Mucosa of rectum (tissue), 2 donors: Measurements from ENCODE around the gene NLRC5.

Experiments
- H3K27ac ChIP-seq, 2 donors: one replicate each; pipeline ENCODE4 v1.7.0; 2013; ENCODE audit warnings: inconsistent platforms in 2 of 2, low read depth in 2 of 2, low read length in 2 of 2
- H3K27me3 ChIP-seq, 2 donors: one replicate each; pipeline ENCODE4 v1.7.0; 2013; ENCODE audit warnings: low read length in 2 of 2; ENCODE audit not compliant: control insufficient read depth in 2 of 2, insufficient read depth in 2 of 2
- H3K36me3 ChIP-seq, 2 donors: one replicate each; pipeline ENCODE4 v1.7.0; 2013; ENCODE audit warnings: low read length in 2 of 2; ENCODE audit not compliant: control insufficient read depth in 2 of 2, insufficient read depth in 2 of 2
- H3K4me1 ChIP-seq, 2 donors: one replicate each; pipeline ENCODE4 v1.7.0; 2013; ENCODE audit warnings: low read length in 2 of 2, mild to moderate bottlenecking in 1 of 2; ENCODE audit not compliant: control insufficient read depth in 2 of 2, insufficient read depth in 2 of 2
- H3K4me3 ChIP-seq, 2 donors: one replicate each; pipeline ENCODE4 v1.7.0; 2013; ENCODE audit warnings: low read length in 2 of 2
- H3K9ac ChIP-seq, 2 donors: one replicate each; pipeline ENCODE4 v1.7.0; 2013; ENCODE audit warnings: low read length in 2 of 2, low read depth in 1 of 2, mild to moderate bottlenecking in 1 of 2
- H3K9me3 ChIP-seq, 2 donors: one replicate each; pipeline ENCODE4 v1.7.0; 2013; ENCODE audit warnings: low read length in 2 of 2; ENCODE audit not compliant: control insufficient read depth in 2 of 2
- donor health status: healthy.
- donor health status: Normal muscosa, but diverticular disease.

Gene NLRC5

GRCh38 chr16:57022445-57022844 is 33.1 kb downstream of the NLRC5 start:
- no peak overlapping the region for H3K4me3 ChIP-seq
- H3K36me3 ChIP-seq, result peaks cover 51 to 54% of the 10 kb centered on the region in 2 donors
- no peaks in the 10 kb centered on the region for H3K9me3 ChIP-seq
- no peaks in the 10 kb centered on the region for H3K27me3 ChIP-seq
- H3K4me1 ChIP-seq, result no peaks in the 10 kb centered on the region
- no peak overlapping the region for H3K9ac ChIP-seq
- H3K27ac ChIP-seq, result no peak overlapping the region

GRCh38 chr16:57023541-57024249 is 34.3 kb downstream of the NLRC5 start:
- peaks cover 43 to 44% of the 10 kb centered on the region in 2 donors for H3K36me3 ChIP-seq
- H3K9me3 ChIP-seq, result no peaks in the 10 kb centered on the region
- no peak overlapping the region for H3K9ac ChIP-seq
- no peaks in the 10 kb centered on the region for H3K4me1 ChIP-seq
- H3K4me3 ChIP-seq, result no peak overlapping the region
- no peaks in the 10 kb centered on the region for H3K27me3 ChIP-seq
- no peak overlapping the region for H3K27ac ChIP-seq

- Histone ChIP-seq H3K36me3 (peaks cover 36 to 37% of the 10 kb centered on the region in 2 donors), H3K9ac (no peak overlapping the region), H3K9me3 (no peaks in the 10 kb centered on the region), H3K4me3 (no peak overlapping the region), H3K4me1 (no peaks in the 10 kb centered on the region), H3K27ac (no peak overlapping the region), H3K27me3 (no peaks in the 10 kb centered on the region)
Measured at GRCh38 chr16:57024894-57025680, 35.7 kb downstream of the NLRC5 start.

GRCh38 chr16:57025941-57026777 is 36.8 kb downstream of the NLRC5 start:
- Histone ChIP-seq H3K9ac (no peak overlapping the region), H3K4me1 (no peaks in the 10 kb centered on the region), H3K4me3 (no peak overlapping the region), H3K27ac (no peak overlapping the region), H3K9me3 (no peaks in the 10 kb centered on the region), H3K36me3 (peaks cover 30 to 31% of the 10 kb centered on the region in 2 donors), H3K27me3 (no peaks in the 10 kb centered on the region)

- Histone ChIP-seq H3K9me3 (no peaks in the 10 kb centered on the region), H3K36me3 (peaks cover 30 to 31% of the 10 kb centered on the region in 2 donors), H3K4me3 (no peak overlapping the region), H3K9ac (no peak overlapping the region), H3K27ac (no peak overlapping the region), H3K27me3 (no peaks in the 10 kb centered on the region), H3K4me1 (no peaks in the 10 kb centered on the region)
Measured at GRCh38 chr16:57026778-57027062, 37.4 kb downstream of the NLRC5 start.

GRCh38 chr16:57027067-57027466 is 37.7 kb downstream of the NLRC5 start:
- H3K27ac ChIP-seq, result no peak overlapping the region
- H3K9me3 ChIP-seq, result no peaks in the 10 kb centered on the region
- H3K27me3 ChIP-seq, result no peaks in the 10 kb centered on the region
- H3K4me3 ChIP-seq, result no peak overlapping the region
- H3K4me1 ChIP-seq, result no peaks in the 10 kb centered on the region
- no peak overlapping the region for H3K9ac ChIP-seq
- peaks cover 28 to 30% of the 10 kb centered on the region in 2 donors for H3K36me3 ChIP-seq

GRCh38 chr16:57028086-57028485 is 38.7 kb downstream of the NLRC5 start:
- Histone ChIP-seq H3K9ac (no peak overlapping the region), H3K9me3 (no peaks in the 10 kb centered on the region), H3K4me3 (no peak overlapping the region), H3K27me3 (no peaks in the 10 kb centered on the region), H3K36me3 (peaks cover 24 to 25% of the 10 kb centered on the region in 2 donors), H3K4me1 (no peaks in the 10 kb centered on the region), H3K27ac (no peak overlapping the region)

GRCh38 chr16:57029161-57030160 is 40.1 kb downstream of the NLRC5 start:
- no peak overlapping the region for H3K9ac ChIP-seq
- no peaks in the 10 kb centered on the region for H3K4me1 ChIP-seq
- H3K9me3 ChIP-seq, result no peaks in the 10 kb centered on the region
- H3K27ac ChIP-seq, result no peak overlapping the region
- H3K36me3 ChIP-seq, result peaks cover 26 to 28% of the 10 kb centered on the region in 2 donors
- no peaks in the 10 kb centered on the region for H3K27me3 ChIP-seq
- H3K4me3 ChIP-seq, result no peak overlapping the region

GRCh38 chr16:57030346-57030902 is 41.1 kb downstream of the NLRC5 start:
- H3K4me1 ChIP-seq, result no peaks in the 10 kb centered on the region
- no peak overlapping the region for H3K4me3 ChIP-seq
- H3K9ac ChIP-seq, result no peak overlapping the region
- no peaks in the 10 kb centered on the region for H3K27me3 ChIP-seq
- no peaks in the 10 kb centered on the region for H3K9me3 ChIP-seq
- peaks cover 31 to 36% of the 10 kb centered on the region in 2 donors for H3K36me3 ChIP-seq
- H3K27ac ChIP-seq, result no peak overlapping the region
